Measurements from ENCODE around the gene BTBD18.
A peak's percentile ranks its signal among the peaks of the same experiment; 100 is the strongest.

BTBD18 gene

GRCh38 chr11:57775491-57775890 lies 23.9 kb upstream of the BTBD18 start:
- no peak for DNase-seq (ENCODE audit: low spot score)

GRCh38 chr11:57773026-57773598 lies 21.5 kb upstream of the BTBD18 start:
- no peak for DNase-seq (ENCODE audit: low spot score)

GRCh38 chr11:57772562-57772961 lies 20.9 kb upstream of the BTBD18 start:
- DNase-seq (ENCODE audit: low spot score), result no peak

- no peak for DNase-seq (ENCODE audit: low spot score)
Observed at GRCh38 chr11:57771365-57771764, 19.7 kb upstream of the BTBD18 start.

- DNase-seq (ENCODE audit: low spot score), result no peak
Observed at GRCh38 chr11:57770793-57771192, 19.2 kb upstream of the BTBD18 start.

GRCh38 chr11:57764972-57765371 lies 13.4 kb upstream of the BTBD18 start:
- DNase-seq (ENCODE audit: low spot score), result no peak

GRCh38 chr11:57764566-57764965 lies 12.9 kb upstream of the BTBD18 start:
- no peak for DNase-seq (ENCODE audit: low spot score)

- DNase-seq (ENCODE audit: low spot score), result no peak
Observed at GRCh38 chr11:57764021-57764420, 12.4 kb upstream of the BTBD18 start.

- peak; percentile 46 for DNase-seq (ENCODE audit: low spot score)
Observed at GRCh38 chr11:57763568-57763967, 11.9 kb upstream of the BTBD18 start.

GRCh38 chr11:57762235-57762861 lies 10.7 kb upstream of the BTBD18 start:
- peak; percentile 50 for DNase-seq (ENCODE audit: low spot score)

GRCh38 chr11:57761301-57762234 lies 9.9 kb upstream of the BTBD18 start, which contains the start of gene CTNND1:
Gene CTNND1, plus strand, starts transcription at chr11:57761802. Its CDS starts 29,677 bp downstream, at chr11:57791479.
- DNase-seq (ENCODE audit: low spot score), result peak; percentile 98

GRCh38 chr11:57758174-57758573 lies 6.6 kb upstream of the BTBD18 start:
- DNase-seq (ENCODE audit: low spot score), result no peak

- DNase-seq (ENCODE audit: low spot score), result no peak
Observed at GRCh38 chr11:57752954-57753353, 1.3 kb upstream of the BTBD18 start.

GRCh38 chr11:57751176-57751575 lies 443 bp downstream of the BTBD18 start:
- DNase-seq (ENCODE audit: low spot score), result no peak

GRCh38 chr11:57746920-57747319 lies 4.7 kb downstream of the BTBD18 start:
- DNase-seq (ENCODE audit: low spot score), result no peak

GRCh38 chr11:57745206-57745605 lies 6.4 kb downstream of the BTBD18 start:
- no peak for DNase-seq (ENCODE audit: low spot score)

GRCh38 chr11:57744357-57744756 lies 7.3 kb downstream of the BTBD18 start:
- DNase-seq (ENCODE audit: low spot score), result no peak

GRCh38 chr11:57742087-57742452 lies 9.5 kb downstream of the BTBD18 start:
- no peak for DNase-seq (ENCODE audit: low spot score)

- peak; percentile 98 for DNase-seq (ENCODE audit: low spot score)
Observed at GRCh38 chr11:57741132-57742086, 10.2 kb downstream of the BTBD18 start, which contains the start of gene SELENOH. Gene SELENOH, plus strand, starts transcription at chr11:57741491. Its CDS starts 105 bp downstream, at chr11:57741596.

GRCh38 chr11:57735619-57736298 lies 15.9 kb downstream of the BTBD18 start:
- no peak for DNase-seq (ENCODE audit: low spot score)

- no peak for DNase-seq (ENCODE audit: low spot score)
Observed at GRCh38 chr11:57732661-57733060, 19.0 kb downstream of the BTBD18 start.
